ENCODE measurements around the gene NPL.

The NPL gene

GRCh38 chr1:182764029-182764727 is 25.4 kb upstream of the NPL start:
- in situ Hi-C loops (cut with HindIII; ENCODE audit: low pct_ligation_motif_present, low sequenced_read_pairs) = no loop called here
- Histone ChIP-seq H3K27ac (no peak overlapping the region), H3K36me3 (replicated peaks) (no peaks in the 10 kb centered on the region), H3K27me3 (replicated peaks) (no peaks in the 10 kb centered on the region), H3K4me3 (ENCODE audit: low read depth, low read length) (no peak overlapping the region)
- DNase-seq = no peak
- no peak for TF ChIP-seq CTCF (IDR thresholded peaks at IDR 0.05; ENCODE audit: low read depth, low read length, missing control alignments)

- in situ Hi-C loops (cut with HindIII; ENCODE audit: low pct_ligation_motif_present, low sequenced_read_pairs) = no loop called here
- Histone ChIP-seq H3K4me3 (ENCODE audit: low read depth, low read length) (no peak overlapping the region), H3K36me3 (replicated peaks) (no peaks in the 10 kb centered on the region), H3K27me3 (replicated peaks) (no peaks in the 10 kb centered on the region), H3K27ac (no peak overlapping the region)
- no peak for DNase-seq
- no peak for TF ChIP-seq CTCF (IDR thresholded peaks at IDR 0.05; ENCODE audit: low read depth, low read length, missing control alignments)
Measured at GRCh38 chr1:182765391-182765790, 24.2 kb upstream of the NPL start.

- no peak overlapping the region for H3K4me3 ChIP-seq (ENCODE audit: low read depth, low read length)
- TF ChIP-seq CTCF (IDR thresholded peaks at IDR 0.05; ENCODE audit: low read depth, low read length, missing control alignments) = no peak
- H3K27me3 ChIP-seq (replicated peaks) = no peaks in the 10 kb centered on the region
- no peak for DNase-seq
- in situ Hi-C loops (cut with HindIII; ENCODE audit: low pct_ligation_motif_present, low sequenced_read_pairs) = no loop called here
- H3K36me3 ChIP-seq (replicated peaks) = no peaks in the 10 kb centered on the region
- H3K27ac ChIP-seq = no peak overlapping the region
Measured at GRCh38 chr1:182766050-182766449, 23.5 kb upstream of the NPL start.

GRCh38 chr1:182766881-182767645 is 22.5 kb upstream of the NPL start:
- H3K27me3 ChIP-seq (replicated peaks) = no peaks in the 10 kb centered on the region
- no peaks in the 10 kb centered on the region for H3K36me3 ChIP-seq (replicated peaks)
- DNase-seq = no peak
- H3K27ac ChIP-seq = no peak overlapping the region
- no peak for TF ChIP-seq CTCF (IDR thresholded peaks at IDR 0.05; ENCODE audit: low read depth, low read length, missing control alignments)
- in situ Hi-C loops (cut with HindIII; ENCODE audit: low pct_ligation_motif_present, low sequenced_read_pairs) = no loop called here
- H3K4me3 ChIP-seq (ENCODE audit: low read depth, low read length) = no peak overlapping the region

- DNase-seq = no peak
- H3K27me3 ChIP-seq (replicated peaks) = no peaks in the 10 kb centered on the region
- no peak overlapping the region for H3K27ac ChIP-seq
- in situ Hi-C loops (cut with HindIII; ENCODE audit: low pct_ligation_motif_present, low sequenced_read_pairs) = no loop called here
- H3K4me3 ChIP-seq (ENCODE audit: low read depth, low read length) = no peak overlapping the region
- H3K36me3 ChIP-seq (replicated peaks) = no peaks in the 10 kb centered on the region
- no peak for TF ChIP-seq CTCF (IDR thresholded peaks at IDR 0.05; ENCODE audit: low read depth, low read length, missing control alignments)
Measured at GRCh38 chr1:182768963-182769362, 20.6 kb upstream of the NPL start.
